Left lung (tissue), 10 donors: ENCODE measurements around the gene PRDM10. TPM values are rescaled to one million over a fixed set of nuclear protein-coding genes. Genes with fewer than 3 reads are reported as not detected.
"Not testable (repeated sequence)": the region's sequence is repeated elsewhere in the genome, so short reads cannot be mapped to it uniquely, and the experiment has no call there.

Experiments used
- ATAC-seq: fragments of 200-7000 bp; cut with Tn5 transposase; one replicate; pipeline ENCODE4 v1.9.1; 2020; ENCODE audit warnings: moderate library complexity
- DNase-seq, 4 donors: peaks; one replicate each; pipeline ENCODE4 v3.0.0-alpha.2; 2013 to 2020
- H3K27ac ChIP-seq, 2 donors: fragments of 200-600 bp; sonication (generic) in 1 of 2; one replicate each; pipeline versions ENCODE4 v1.5.0 to v1.8.0; 2020 to 2021
- H3K27me3 ChIP-seq, 2 donors: fragments of 200-600 bp; sonication (generic) in 1 of 2; one replicate each; pipeline versions ENCODE4 v1.5.0 to v1.8.0; 2020 to 2021
- H3K36me3 ChIP-seq, 2 donors: fragments of 200-600 bp; sonication (generic) in 1 of 2; one replicate each; pipeline versions ENCODE4 v1.5.0 to v1.8.0; 2020 to 2021
- H3K4me1 ChIP-seq, 2 donors: fragments of 200-600 bp; one replicate each; pipeline ENCODE4 v1.8.0; 2021
- H3K4me3 ChIP-seq, 2 donors: fragments of 200-600 bp; sonication (generic) in 1 of 2; one replicate each; pipeline versions ENCODE4 v1.5.0 to v1.8.0; 2020 to 2021; ENCODE audit warnings: mild to moderate bottlenecking in 1 of 2
- H3K9me3 ChIP-seq, 2 donors: fragments of 200-600 bp; sonication (generic) in 1 of 2; one replicate each; pipeline versions ENCODE4 v1.5.0 to v1.8.0; 2020 to 2021
- intact Hi-C, 2 donors: fragments of 100-400 bp; cut with DNase I; formaldehyde crosslinking; loops; one replicate each; pipeline versions ENCODE4 v1.11.2 to v1.14.2; 2022
- polyA plus RNA-seq, 6 donors: library from polyadenylated mRNA; unstranded; fragments of 120-200 nt; gene quantifications; one replicate each; pipeline ENCODE4 v1.2.1, GENCODE V29; 2013; ENCODE audit not compliant: insufficient read length in 6 of 6
- total RNA-seq, 2 donors: library from RNA; stranded (reverse); fragmentation: NEBNext Ultra II Directional; extraction: Animal tissue kit (Norgen Biotek cat#: 25700); gene quantifications; one replicate each; pipeline ENCODE4 v1.2.1, GENCODE V29; 2021
- TF ChIP-seq, protein P1 (sequence below), 2 donors: fragments of 200-600 bp; sonication (generic) in 1 of 2; IDR thresholded peaks; one replicate each; pipeline versions ENCODE4 v1.5.0 to v1.8.0; 2021; ENCODE audit warnings: antibody characterized with exemption in 2 of 2
- donor health status: DM: no; HTN: yes; CAD: no.
- donor health status: DM: no; HTN: no; CAD: no.

Gene PRDM10
- total and polyA plus RNA-seq, 8 donors: 8.0 to 15.9 (median 10.6) TPM

DNA sequence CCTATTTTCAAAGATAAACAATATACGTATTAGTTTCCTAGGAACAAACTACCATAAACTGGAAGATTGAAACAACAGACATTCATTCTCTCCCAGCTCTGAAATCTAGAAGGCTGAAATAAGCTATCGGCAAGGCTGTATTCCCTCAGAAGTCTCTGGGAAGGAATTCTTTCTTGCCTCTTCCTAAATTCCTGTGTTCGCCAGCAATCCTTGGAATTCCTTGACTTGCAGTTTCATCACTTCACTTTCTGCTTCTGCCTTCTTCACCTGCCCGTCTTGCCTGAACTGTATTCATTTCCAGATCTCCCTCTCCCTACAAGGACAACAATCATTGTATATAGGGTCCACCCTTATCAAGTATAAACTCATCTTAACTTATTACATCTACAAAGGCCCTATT lies 17.7 kb upstream of the PRDM10 start:
- intact Hi-C loops: no loop called here
- TF ChIP-seq, protein P1, sequence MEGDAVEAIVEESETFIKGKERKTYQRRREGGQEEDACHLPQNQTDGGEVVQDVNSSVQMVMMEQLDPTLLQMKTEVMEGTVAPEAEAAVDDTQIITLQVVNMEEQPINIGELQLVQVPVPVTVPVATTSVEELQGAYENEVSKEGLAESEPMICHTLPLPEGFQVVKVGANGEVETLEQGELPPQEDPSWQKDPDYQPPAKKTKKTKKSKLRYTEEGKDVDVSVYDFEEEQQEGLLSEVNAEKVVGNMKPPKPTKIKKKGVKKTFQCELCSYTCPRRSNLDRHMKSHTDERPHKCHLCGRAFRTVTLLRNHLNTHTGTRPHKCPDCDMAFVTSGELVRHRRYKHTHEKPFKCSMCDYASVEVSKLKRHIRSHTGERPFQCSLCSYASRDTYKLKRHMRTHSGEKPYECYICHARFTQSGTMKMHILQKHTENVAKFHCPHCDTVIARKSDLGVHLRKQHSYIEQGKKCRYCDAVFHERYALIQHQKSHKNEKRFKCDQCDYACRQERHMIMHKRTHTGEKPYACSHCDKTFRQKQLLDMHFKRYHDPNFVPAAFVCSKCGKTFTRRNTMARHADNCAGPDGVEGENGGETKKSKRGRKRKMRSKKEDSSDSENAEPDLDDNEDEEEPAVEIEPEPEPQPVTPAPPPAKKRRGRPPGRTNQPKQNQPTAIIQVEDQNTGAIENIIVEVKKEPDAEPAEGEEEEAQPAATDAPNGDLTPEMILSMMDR (IDR thresholded peaks at IDR 0.05): no peak
- H3K27ac ChIP-seq: no peak overlapping the region

GRCh38 chr11:130015846-130016245 lies 13.2 kb upstream of the PRDM10 start:
- H3K4me3 ChIP-seq, H3K27me3 ChIP-seq, H3K36me3 ChIP-seq, intact Hi-C loops, H3K27ac ChIP-seq, DNase-seq, ATAC-seq, H3K4me1 ChIP-seq, H3K9me3 ChIP-seq: not testable (repeated sequence)

More for the DNA sequence above, 17.7 kb upstream of the PRDM10 start:
- no peak for DNase-seq
- no peaks in the 10 kb centered on the region for H3K27me3 ChIP-seq
- no peak overlapping the region for H3K4me3 ChIP-seq
- H3K4me1 ChIP-seq: no peaks in the 10 kb centered on the region
- H3K9me3 ChIP-seq: no peaks in the 10 kb centered on the region
- no peak for ATAC-seq
- no peaks in the 10 kb centered on the region for H3K36me3 ChIP-seq

- TF ChIP-seq, protein P1 (IDR thresholded peaks at IDR 0.05): no peak
Measured at GRCh38 chr11:130008326-130008725, 5.7 kb upstream of the PRDM10 start.

GRCh38 chr11:130006929-130007328 lies 4.3 kb upstream of the PRDM10 start:
- TF ChIP-seq, protein P1 (IDR thresholded peaks at IDR 0.05): no peak
- H3K36me3 ChIP-seq: no peaks in the 10 kb centered on the region
- peaks cover 4 to 12% of the 10 kb centered on the region in 2 donors for H3K4me1 ChIP-seq
- no peaks in the 10 kb centered on the region for H3K27me3 ChIP-seq
- H3K9me3 ChIP-seq: no peaks in the 10 kb centered on the region
- intact Hi-C loops: loop anchor here in 1 of 2 donors (10.0 kb wide), 1 partner anchor 68 kb away; no protein-coding TSS in a partner anchor
- no peak overlapping the region for H3K4me3 ChIP-seq
- H3K27ac ChIP-seq: no peak overlapping the region
- ATAC-seq (no peak), DNase-seq (no peak)

More at GRCh38 chr11:130008326-130008725, 5.7 kb upstream of the PRDM10 start:
- no peaks in the 10 kb centered on the region for H3K9me3 ChIP-seq
- H3K36me3 ChIP-seq: no peaks in the 10 kb centered on the region
- intact Hi-C loops: loop anchor here in 1 of 2 donors (10.0 kb wide), 1 partner anchor 66 kb away; no protein-coding TSS in a partner anchor
- H3K27me3 ChIP-seq: no peaks in the 10 kb centered on the region
- H3K4me1 ChIP-seq: peaks cover 4 to 12% of the 10 kb centered on the region in 2 donors
- DNase-seq (no peak), ATAC-seq (no peak)
- H3K4me3 ChIP-seq: no peak overlapping the region
- H3K27ac ChIP-seq: no peak overlapping the region

GRCh38 chr11:130003717-130004001 lies 1.0 kb upstream of the PRDM10 start:
- H3K27ac ChIP-seq: peak overlapping the region; percentile 100
- intact Hi-C loops: loop anchor here in 1 of 2 donors (5.0 to 10.0 kb wide), 2 partner anchors 71 to 119 kb away; no protein-coding TSS in a partner anchor
- H3K4me1 ChIP-seq: peaks cover 4 to 31% of the 10 kb centered on the region in 2 donors
- H3K27me3 ChIP-seq: no peaks in the 10 kb centered on the region
- H3K36me3 ChIP-seq: no peaks in the 10 kb centered on the region
- TF ChIP-seq, protein P1 (IDR thresholded peaks at IDR 0.05): no peak
- ATAC-seq (no peak), DNase-seq (no peak)
- peak overlapping the region; percentile 59 to 78 for H3K4me3 ChIP-seq
- no peaks in the 10 kb centered on the region for H3K9me3 ChIP-seq
